K562 (cell line): Measurements from ENCODE around the gene GLCCI1. TPM values are rescaled to one million over a fixed set of nuclear protein-coding genes. Genes with fewer than 3 reads are reported as not detected.

Experiments used
- ATF4 ChIP-seq: fragments of 450-650 bp; formaldehyde crosslinking; IDR thresholded peaks from 2 replicates; pipeline ENCODE4 v1.4.0; 2022; ENCODE audit warnings: mild to moderate bottlenecking, moderate library complexity
- BCLAF1 ChIP-seq, 2 experiments: fragments of 450-650 bp in 1 of 2; IDR thresholded peaks; 2 replicates each; pipeline ENCODE4 v1.6.1; 2011 to 2017; ENCODE audit warnings: low read depth in 2 of 2, antibody characterized with exemption in 1 of 2, borderline replicate concordance in 1 of 2, low read length in 1 of 2, mild to moderate bottlenecking in 1 of 2, mixed read lengths in 1 of 2; ENCODE audit not compliant: control insufficient read depth in 1 of 2
- ELF4 ChIP-seq: fragments of 450-650 bp; formaldehyde crosslinking; IDR thresholded peaks from 2 replicates; pipeline ENCODE4 v1.4.0; 2022; ENCODE audit warnings: missing genetic modification characterization
- HMG20B ChIP-seq: fragments of 250-450 bp; sonication (Bioruptor Pico); IDR thresholded peaks from 2 replicates; pipeline ENCODE4 v1.5.0; 2021; ENCODE audit warnings: mild to moderate bottlenecking
- HMGXB4 ChIP-seq: sonication (generic); formaldehyde crosslinking; IDR thresholded peaks from 2 replicates; pipeline ENCODE4 v1.8.1; 2023; ENCODE audit warnings: mild to moderate bottlenecking, missing genetic modification reagents
- HNRNPLL ChIP-seq: fragments of 200-400 bp; formaldehyde crosslinking; IDR thresholded peaks from 2 replicates; pipeline ENCODE4 v1.6.1; 2017; ENCODE audit warnings: low read length, low read depth, mild to moderate bottlenecking; ENCODE audit not compliant: poor library complexity, severe bottlenecking
- IFI16 ChIP-seq: fragments of 250-450 bp; sonication (Bioruptor Pico); IDR thresholded peaks from 2 replicates; pipeline ENCODE4 v2.1.2; 2022; ENCODE audit warnings: mild to moderate bottlenecking, inconsistent platforms
- PML ChIP-seq: IDR thresholded peaks from 2 replicates; pipeline ENCODE4 v1.6.1; 2012; ENCODE audit warnings: low read length, inconsistent platforms
- RAD21 ChIP-seq, 2 experiments: fragments of 250-450 bp in 1 of 2; fragments of 450-650 bp in 1 of 2; sonication (Bioruptor Pico) in 1 of 2; formaldehyde crosslinking in 1 of 2; IDR thresholded peaks in 1 of 2; conservative IDR thresholded peaks in 1 of 2; 2 replicates each; pipeline versions ENCODE4 v1.4.0 to v1.8.0; 2020 to 2022; ENCODE audit warnings: mild to moderate bottlenecking in 2 of 2, moderate library complexity in 1 of 2
- SETDB1 ChIP-seq: IDR thresholded peaks from one replicate; pipeline ENCODE4 v1.6.1; 2012; ENCODE audit warnings: low read length, control low read depth, inconsistent platforms
- TAF9B ChIP-seq: fragments of 450-650 bp; IDR thresholded peaks from 2 replicates; pipeline ENCODE4 v1.6.1; 2018; ENCODE audit warnings: mild to moderate bottlenecking; ENCODE audit not compliant: partially characterized antibody
- ZBTB33 ChIP-seq: sonication (generic); formaldehyde crosslinking; IDR thresholded peaks from 2 replicates; pipeline ENCODE4 v1.8.1; 2023; ENCODE audit warnings: mild to moderate bottlenecking, missing genetic modification reagents
- ZFP91 ChIP-seq: sonication (generic); formaldehyde crosslinking; IDR thresholded peaks from 2 replicates; pipeline ENCODE4 v1.8.0; 2022; ENCODE audit warnings: mild to moderate bottlenecking, missing genetic modification reagents
- ZNF239 ChIP-seq: fragments of 250-450 bp; sonication (Bioruptor Pico); IDR thresholded peaks from 2 replicates; pipeline ENCODE4 v1.4.0; 2020; ENCODE audit warnings: mild to moderate bottlenecking
- ZNF707 ChIP-seq: fragments of 250-450 bp; sonication (Bioruptor Pico); conservative IDR thresholded peaks from 2 replicates; pipeline ENCODE4 v1.8.0; 2022; ENCODE audit warnings: inconsistent platforms, mild to moderate bottlenecking, moderate library complexity
- ZNF764 ChIP-seq: fragments of 250-450 bp; sonication (Bioruptor Pico); IDR thresholded peaks from 2 replicates; pipeline ENCODE4 v1.4.0; 2020; ENCODE audit warnings: low read depth, mild to moderate bottlenecking, moderate library complexity
- polyA plus RNA-seq, 8 experiments: library from polyadenylated mRNA; depleted of rRNA in 4 of 8; stranded (reverse) in 5 of 8; unstranded in 3 of 8; fragments of >200 nt; fragmentation: Nextera tagmentation in 2 of 8; fragmentation: Illumina TruSeq in 1 of 8; extraction: Ambion mirVana in 2 of 8; extraction: Trizol in 1 of 8; gene quantifications; 2 replicates each; pipeline versions ENCODE4 v1.2.1 to v1.2.3, GENCODE V29; 2011 to 2014; ENCODE audit warnings: inconsistent platforms in 1 of 8, missing spikeins in 1 of 8
- total RNA-seq, 7 experiments: library from RNA; depleted of rRNA in 6 of 7; stranded (reverse); fragments of >200 nt in 6 of 7; fragmentation: Illumina TruSeq in 2 of 7; extraction: Trizol in 2 of 7; gene quantifications; 2 replicates each; pipeline versions ENCODE4 v1.2.1 to v1.2.3, GENCODE V29; 2011 to 2021; ENCODE audit warnings: low replicate concordance in 1 of 7

Gene GLCCI1
- total and polyA plus RNA-seq, 9 of the 15 experiments (the other 6 are each of a cell fraction or from before 2014, with no cell fraction given) = 2.7 to 11.9 (median 7.2) TPM

- TF ChIP-seq ZFP91 (no peak), SETDB1 (no peak), ZNF239 (CRISPR knock-in tag) (no peak), ZBTB33 (CRISPR knock-in tag) (no peak), RAD21 (CRISPR knock-in tag; conservative IDR thresholded peaks at IDR 0.05 in 1 of 2, IDR thresholded peaks at IDR 0.05 in 1 of 2) (0 out of 4 replicates have a peak, but pooled peaks of 1 of the 2 experiments have one; percentile 2), ZNF764 (CRISPR knock-in tag) (no peak), ZNF707 (CRISPR knock-in tag) (no peak), HMG20B (no peak), IFI16 (CRISPR knock-in tag) (no peak), HMGXB4 (CRISPR knock-in tag) (no peak), TAF9B (no peak), PML (no peak; the same call in 1 of the 2 replicates), BCLAF1 (IDR thresholded peaks at IDR 0.05; ENCODE audit: borderline replicate concordance in 1 of 2, control insufficient read depth in 1 of 2, low read depth in 2 of 2, low read length in 1 of 2) (no peak), ATF4 (no peak), HNRNPLL (no peak), ELF4 (no peak)
Measured at GRCh38 chr7:8131694-8132605, 163.4 kb downstream of the GLCCI1 start (continued).
